Astrocyte (in vitro differentiated cells and primary cell): ENCODE data around the gene CNTN2. TPM values are rescaled to one million over a fixed set of nuclear protein-coding genes. Genes with fewer than 3 reads are reported as not detected.

Experiments
- DNase-seq: peaks from one replicate; pipeline ENCODE4 v3.0.0-alpha.2; 2010; ENCODE audit warnings: low read depth
- FAIRE-seq: peaks from 2 replicates; lab custom pipeline; 2011; peaks lifted over from hg19 to GRCh38; lab: Jason Lieb, UNC
- H2AFZ ChIP-seq: 2 replicates; pipeline ENCODE4 v1.6.0; 2012; ENCODE audit warnings: low read depth, low read length, inconsistent platforms
- H3K27ac ChIP-seq: 2 replicates; pipeline ENCODE4 v1.5.1; 2011; ENCODE audit warnings: low read depth, low read length, inconsistent platforms
- H3K27me3 ChIP-seq: 2 replicates; pipeline ENCODE4 v1.6.0; 2011; ENCODE audit warnings: low read length, inconsistent platforms; ENCODE audit not compliant: insufficient read depth
- H3K36me3 ChIP-seq: 2 replicates; pipeline ENCODE4 v1.5.1; 2011; ENCODE audit warnings: low read length, inconsistent platforms; ENCODE audit not compliant: insufficient read depth
- H3K4me1 ChIP-seq: 2 replicates; pipeline ENCODE4 v1.5.1; 2011; ENCODE audit warnings: low read length, inconsistent platforms; ENCODE audit not compliant: insufficient read depth
- H3K4me2 ChIP-seq: 2 replicates; pipeline ENCODE4 v1.6.0; 2012; ENCODE audit warnings: low read length, inconsistent platforms
- H3K4me3 ChIP-seq: 2 replicates; pipeline ENCODE4 v1.5.1; 2011; ENCODE audit warnings: low read depth, mild to moderate bottlenecking, low read length, inconsistent platforms; ENCODE audit not compliant: insufficient read depth
- H3K79me2 ChIP-seq: 2 replicates; pipeline ENCODE4 v1.6.0; 2012; ENCODE audit warnings: mild to moderate bottlenecking, low read length, inconsistent platforms; ENCODE audit not compliant: insufficient read depth
- H3K9ac ChIP-seq: 2 replicates; pipeline ENCODE4 v1.6.0; 2012; ENCODE audit warnings: mild to moderate bottlenecking, low read length, inconsistent platforms
- H3K9me3 ChIP-seq: 2 replicates; pipeline ENCODE4 v1.5.1; 2012; ENCODE audit warnings: low read depth, mild to moderate bottlenecking, low read length, inconsistent platforms; ENCODE audit not compliant: insufficient read depth
- H4K20me1 ChIP-seq: 2 replicates; pipeline ENCODE4 v1.6.0; 2012; ENCODE audit warnings: low read length, inconsistent platforms; ENCODE audit not compliant: insufficient read depth
- H3K27ac Mint-ChIP-seq: one replicate; pipeline ENCODE4 v1.8.0; 2021; ENCODE audit warnings: mild to moderate bottlenecking, mixed read lengths; ENCODE audit not compliant: unreplicated experiment
- H3K27me3 Mint-ChIP-seq: one replicate; pipeline ENCODE4 v1.8.0; 2021; ENCODE audit warnings: low read depth, mixed read lengths; ENCODE audit not compliant: unreplicated experiment
- H3K36me3 Mint-ChIP-seq: one replicate; pipeline ENCODE4 v1.8.0; 2021; ENCODE audit warnings: low read depth, mixed read lengths; ENCODE audit not compliant: unreplicated experiment
- H3K4me1 Mint-ChIP-seq: one replicate; pipeline ENCODE4 v1.8.0; 2021; ENCODE audit warnings: low read depth, mixed read lengths; ENCODE audit not compliant: unreplicated experiment
- H3K4me3 Mint-ChIP-seq: one replicate; pipeline ENCODE4 v1.8.0; 2021; ENCODE audit warnings: mild to moderate bottlenecking, moderate library complexity, mixed read lengths; ENCODE audit not compliant: unreplicated experiment
- H3K9me3 Mint-ChIP-seq: one replicate; pipeline ENCODE4 v1.8.0; 2021; ENCODE audit warnings: mild to moderate bottlenecking, mixed read lengths; ENCODE audit not compliant: unreplicated experiment
- EZH2 ChIP-seq: IDR thresholded peaks from 2 replicates; pipeline ENCODE4 v1.6.1; 2012; ENCODE audit warnings: mild to moderate bottlenecking, low read length, inconsistent platforms; ENCODE audit not compliant: insufficient read depth
- total RNA-seq: library from RNA; stranded (reverse); gene quantifications from 2 replicates; pipeline ENCODE4 v1.2.1, GENCODE V29; 2021
- TF ChIP-seq, protein P1 (sequence below): IDR thresholded peaks from 2 replicates; pipeline ENCODE4 v1.5.1; 2011; ENCODE audit warnings: low read depth, mild to moderate bottlenecking, inconsistent platforms, low read length, moderate library complexity; ENCODE audit not compliant: insufficient read depth

Gene CNTN2
- total RNA-seq, 1 donor from 2014 or later, result 0.23 TPM

DNA sequence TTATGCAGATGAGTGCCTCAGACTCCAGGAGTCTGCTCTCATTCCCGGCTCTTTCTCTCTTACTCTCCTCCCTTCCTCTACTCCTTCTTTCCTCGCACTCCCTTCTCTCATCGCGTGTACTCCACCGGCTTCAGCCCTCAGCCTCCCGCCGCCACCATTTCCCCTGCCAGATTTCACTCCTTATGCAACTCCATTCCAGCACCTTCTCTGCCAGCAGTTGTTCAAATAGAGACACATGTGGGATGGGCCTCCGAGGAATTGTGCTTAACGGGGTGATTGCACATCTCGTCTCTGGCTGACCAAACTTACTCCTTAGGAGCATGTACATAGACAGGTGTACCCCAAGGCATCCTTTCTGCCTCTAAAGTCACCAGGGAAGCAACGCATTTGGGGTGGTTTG is 2.1 kb downstream of the CNTN2 start:
- H3K36me3 Mint-ChIP-seq, result no peaks in the 10 kb centered on the region
- Histone ChIP-seq H3K36me3 (no peaks in the 10 kb centered on the region), H3K9me3 (no peaks in the 10 kb centered on the region), H3K4me2 (no peak overlapping the region), H3K4me1 (no peaks in the 10 kb centered on the region), H3K4me3 (no peak overlapping the region), H4K20me1 (peaks cover 6% of the 10 kb centered on the region), H3K27me3 (peaks cover 78% of the 10 kb centered on the region), H3K9ac (no peak overlapping the region), H3K79me2 (no peaks in the 10 kb centered on the region), H2AFZ (no peak overlapping the region), H3K27ac (no peak overlapping the region)
- TF ChIP-seq, protein P1, sequence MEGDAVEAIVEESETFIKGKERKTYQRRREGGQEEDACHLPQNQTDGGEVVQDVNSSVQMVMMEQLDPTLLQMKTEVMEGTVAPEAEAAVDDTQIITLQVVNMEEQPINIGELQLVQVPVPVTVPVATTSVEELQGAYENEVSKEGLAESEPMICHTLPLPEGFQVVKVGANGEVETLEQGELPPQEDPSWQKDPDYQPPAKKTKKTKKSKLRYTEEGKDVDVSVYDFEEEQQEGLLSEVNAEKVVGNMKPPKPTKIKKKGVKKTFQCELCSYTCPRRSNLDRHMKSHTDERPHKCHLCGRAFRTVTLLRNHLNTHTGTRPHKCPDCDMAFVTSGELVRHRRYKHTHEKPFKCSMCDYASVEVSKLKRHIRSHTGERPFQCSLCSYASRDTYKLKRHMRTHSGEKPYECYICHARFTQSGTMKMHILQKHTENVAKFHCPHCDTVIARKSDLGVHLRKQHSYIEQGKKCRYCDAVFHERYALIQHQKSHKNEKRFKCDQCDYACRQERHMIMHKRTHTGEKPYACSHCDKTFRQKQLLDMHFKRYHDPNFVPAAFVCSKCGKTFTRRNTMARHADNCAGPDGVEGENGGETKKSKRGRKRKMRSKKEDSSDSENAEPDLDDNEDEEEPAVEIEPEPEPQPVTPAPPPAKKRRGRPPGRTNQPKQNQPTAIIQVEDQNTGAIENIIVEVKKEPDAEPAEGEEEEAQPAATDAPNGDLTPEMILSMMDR, result no peak
- TF ChIP-seq EZH2, result no peak
- FAIRE-seq, result no peak
- H3K27me3 Mint-ChIP-seq, result peaks cover 83% of the 10 kb centered on the region
- peaks cover 2% of the 10 kb centered on the region for H3K9me3 Mint-ChIP-seq
- no peak for DNase-seq
- H3K27ac Mint-ChIP-seq, result no peak overlapping the region
- no peaks in the 10 kb centered on the region for H3K4me1 Mint-ChIP-seq
- no peak overlapping the region for H3K4me3 Mint-ChIP-seq

DNA sequence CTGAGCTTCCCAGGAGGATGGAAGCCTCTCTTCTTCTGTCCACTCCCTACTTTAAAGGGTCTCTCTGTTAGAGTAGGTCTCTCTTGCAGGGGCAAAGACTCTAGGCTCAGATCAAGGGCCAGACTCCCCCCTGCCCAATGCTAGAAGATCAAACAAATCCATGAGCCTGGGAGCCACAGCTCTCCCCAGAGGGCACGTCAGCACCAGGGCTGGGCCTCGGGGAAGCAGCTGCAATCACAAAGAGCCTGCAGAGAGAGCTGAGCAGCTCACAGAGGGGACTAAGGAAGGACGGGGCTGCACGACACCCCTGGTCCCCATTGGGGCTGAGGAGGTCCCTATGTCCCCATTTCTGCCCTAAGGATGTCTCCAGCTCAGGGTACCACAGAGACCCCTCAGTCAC is 3.9 kb downstream of the CNTN2 start:
- no peak overlapping the region for H3K4me3 ChIP-seq
- Mint-ChIP-seq H3K4me1 (no peaks in the 10 kb centered on the region), H3K27ac (no peak overlapping the region), H3K4me3 (no peak overlapping the region), H3K27me3 (peaks cover 80% of the 10 kb centered on the region), H3K9me3 (peaks cover 2% of the 10 kb centered on the region), H3K36me3 (no peaks in the 10 kb centered on the region)
- no peak for DNase-seq
- peaks cover 66% of the 10 kb centered on the region for H3K27me3 ChIP-seq
- no peak for TF ChIP-seq EZH2
- TF ChIP-seq, protein P1, result no peak
- no peak overlapping the region for H3K4me2 ChIP-seq
- no peaks in the 10 kb centered on the region for H3K4me1 ChIP-seq
- H3K9ac ChIP-seq, result no peak overlapping the region
- no peak for FAIRE-seq
- H2AFZ ChIP-seq, result no peak overlapping the region
- H3K27ac ChIP-seq, result no peak overlapping the region
- peaks cover 6% of the 10 kb centered on the region for H4K20me1 ChIP-seq
- no peaks in the 10 kb centered on the region for H3K9me3 ChIP-seq
- no peaks in the 10 kb centered on the region for H3K79me2 ChIP-seq
- H3K36me3 ChIP-seq, result no peaks in the 10 kb centered on the region

DNA sequence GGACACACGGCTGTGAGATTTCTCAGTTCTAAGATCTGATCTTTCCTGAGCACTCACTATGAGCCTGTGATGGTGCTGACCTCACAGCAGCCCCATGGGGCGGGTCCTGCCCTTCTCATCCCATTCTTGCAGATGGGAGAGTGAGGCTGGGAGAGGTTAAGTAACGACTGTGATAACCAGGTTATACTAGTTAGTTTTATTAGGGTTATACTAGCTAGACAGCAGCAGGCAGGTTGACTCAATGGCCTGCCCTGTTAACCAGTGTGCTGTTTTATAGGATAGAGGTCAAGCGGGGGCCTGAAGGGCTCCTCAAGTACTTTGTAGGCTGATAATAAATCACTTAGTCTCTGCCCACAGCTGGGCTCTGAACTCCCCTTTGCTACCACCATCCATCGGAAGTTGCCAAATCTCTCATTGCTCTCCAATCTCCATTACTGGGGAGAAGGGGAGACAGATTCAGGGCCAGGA is 4.8 kb downstream of the CNTN2 start:
- TF ChIP-seq EZH2, result no peak
- TF ChIP-seq, protein P1, result no peak
- DNase-seq, result no peak
- Histone ChIP-seq H3K9me3 (no peaks in the 10 kb centered on the region), H2AFZ (no peak overlapping the region), H3K4me1 (no peaks in the 10 kb centered on the region), H3K79me2 (no peaks in the 10 kb centered on the region), H3K36me3 (no peaks in the 10 kb centered on the region), H3K27ac (no peak overlapping the region), H3K4me3 (no peak overlapping the region), H3K9ac (no peak overlapping the region), H3K4me2 (no peak overlapping the region), H4K20me1 (peaks cover 6% of the 10 kb centered on the region), H3K27me3 (peaks cover 59% of the 10 kb centered on the region)
- no peak for FAIRE-seq
- Mint-ChIP-seq H3K27me3 (peaks cover 73% of the 10 kb centered on the region), H3K4me3 (no peak overlapping the region), H3K4me1 (no peaks in the 10 kb centered on the region), H3K27ac (no peak overlapping the region), H3K36me3 (no peaks in the 10 kb centered on the region), H3K9me3 (peaks cover 2% of the 10 kb centered on the region)
